Natural killer cell (primary cell): ENCODE results near the gene GPR89B. TPM values are rescaled to one million over a fixed set of nuclear protein-coding genes. Genes with fewer than 3 reads are reported as not detected.

ENCODE experiments used
- ATAC-seq, 3 donors: fragments of 150-1000 bp in 2 of 3; fragments of 200-7000 bp in 1 of 3; cut with Tn5 transposase; 1 replicate in 1 of 3; 2 replicates in 2 of 3; pipeline ENCODE4 v1.10.0; 2021; ENCODE audit warnings: mild to moderate bottlenecking in 2 of 3, moderate library complexity in 2 of 3
- DNase-seq, 2 donors: peaks; one replicate each; pipeline versions ENCODE4 v3.0.0 to v3.0.0-alpha.2; 2013 to 2021; ENCODE audit warnings: mixed read lengths in 1 of 2
- H3K27ac ChIP-seq: one replicate; pipeline ENCODE4 v1.5.1; 2013; ENCODE audit warnings: mild to moderate bottlenecking, low read length
- H3K27me3 ChIP-seq: one replicate; pipeline ENCODE4 v1.6.1; 2013; ENCODE audit warnings: low read length; ENCODE audit not compliant: control insufficient read depth, insufficient read depth
- H3K36me3 ChIP-seq: one replicate; pipeline ENCODE4 v1.6.1; 2013; ENCODE audit warnings: low read length; ENCODE audit not compliant: control insufficient read depth, insufficient read depth
- H3K4me1 ChIP-seq: one replicate; pipeline ENCODE4 v1.6.1; 2013; ENCODE audit warnings: low read length; ENCODE audit not compliant: control insufficient read depth, insufficient read depth
- H3K4me3 ChIP-seq: one replicate; pipeline ENCODE4 v1.5.1; 2013; ENCODE audit warnings: low read length
- H3K9me3 ChIP-seq: one replicate; pipeline ENCODE4 v1.6.1; 2013; ENCODE audit warnings: low read length; ENCODE audit not compliant: control insufficient read depth, insufficient read depth
- H3K27ac Mint-ChIP-seq, 2 donors: one replicate each; pipeline ENCODE4 v1.8.0; 2022; ENCODE audit warnings: mild to moderate bottlenecking in 2 of 2, mixed read lengths in 2 of 2, moderate library complexity in 1 of 2
- H3K27me3 Mint-ChIP-seq, 2 donors: one replicate each; pipeline ENCODE4 v1.8.0; 2022; ENCODE audit warnings: low read depth in 2 of 2, mixed read lengths in 2 of 2
- H3K36me3 Mint-ChIP-seq: one replicate; pipeline ENCODE4 v1.8.0; 2022; ENCODE audit warnings: mixed read lengths
- H3K4me1 Mint-ChIP-seq, 2 donors: one replicate each; pipeline ENCODE4 v1.8.0; 2022; ENCODE audit warnings: mixed read lengths in 2 of 2
- H3K4me3 Mint-ChIP-seq: one replicate; pipeline ENCODE4 v1.8.0; 2022; ENCODE audit warnings: mild to moderate bottlenecking, moderate library complexity, mixed read lengths
- H3K9me3 Mint-ChIP-seq, 2 donors: one replicate each; pipeline ENCODE4 v1.8.0; 2022; ENCODE audit warnings: mixed read lengths in 2 of 2
- WGBS: methylation state at CpG from one replicate; pipeline ENCODE4 v1.1.7; 2013; ENCODE audit warnings: missing lambda C conversion rate; ENCODE audit not compliant: insufficient coverage; 5-methylcytosine and 5-hydroxymethylcytosine counted together
- intact Hi-C: fragments of 100-400 bp; cut with micrococcal nuclease; formaldehyde crosslinking; loops from one replicate; pipeline ENCODE4 v1.14.2; 2022
- total RNA-seq, 4 donors: library from RNA; stranded (reverse); fragments of 120-200 nt in 1 of 4; gene quantifications; one replicate each; pipeline versions ENCODE4 v1.2.3 to v1.2.4, GENCODE V29; 2013 to 2022
- TF ChIP-seq, protein P1 (sequence below): fragments of 200-600 bp; IDR thresholded peaks from one replicate; pipeline ENCODE4 v1.8.0; 2022; ENCODE audit warnings: antibody characterized with exemption

Gene GPR89B
- total RNA-seq, 3 donors from 2014 or later (not counting 1 experiment from before 2014, with no cell fraction given), result 18.5 to 28.4 (median 24.5) TPM

DNA sequence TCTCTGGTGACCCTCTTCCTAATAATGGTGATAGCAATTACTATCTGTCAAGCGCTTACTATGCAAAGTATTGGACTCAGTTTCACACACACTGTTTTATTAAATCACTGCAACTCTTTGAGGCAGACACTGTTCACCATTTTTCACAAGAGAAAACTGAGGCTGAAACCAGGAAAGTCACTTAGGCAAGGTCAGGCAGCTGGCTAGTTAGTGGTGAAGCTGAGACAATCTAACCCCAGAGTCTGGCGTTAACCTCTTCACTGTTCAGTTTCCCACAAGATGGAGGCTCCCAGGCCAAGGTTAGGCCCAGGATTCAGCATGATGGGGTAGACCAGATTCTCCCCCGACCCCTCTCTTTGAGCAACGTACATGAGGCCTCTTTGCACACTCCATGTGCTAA, 30.4 kb upstream of the GPR89B start:
- H3K27me3 Mint-ChIP-seq, result peaks cover 6 to 8% of the 10 kb centered on the region in 2 donors
- intact Hi-C loops, result loop anchor here (10.0 kb wide), 1 partner anchor 173 kb away; no protein-coding TSS in a partner anchor
- Histone ChIP-seq H3K36me3 (no peaks in the 10 kb centered on the region), H3K27me3 (no peaks in the 10 kb centered on the region), H3K4me3 (no peak overlapping the region), H3K9me3 (no peaks in the 10 kb centered on the region), H3K4me1 (no peaks in the 10 kb centered on the region), H3K27ac (no peak overlapping the region)
- no peaks in the 10 kb centered on the region for H3K36me3 Mint-ChIP-seq
- WGBS, result 77% methylated on average over 4 of the region's 4 CpGs
- H3K9me3 Mint-ChIP-seq, result no peaks in the 10 kb centered on the region
- no peaks in the 10 kb centered on the region for H3K4me1 Mint-ChIP-seq
- H3K4me3 Mint-ChIP-seq, result no peak overlapping the region
- TF ChIP-seq, protein P1, sequence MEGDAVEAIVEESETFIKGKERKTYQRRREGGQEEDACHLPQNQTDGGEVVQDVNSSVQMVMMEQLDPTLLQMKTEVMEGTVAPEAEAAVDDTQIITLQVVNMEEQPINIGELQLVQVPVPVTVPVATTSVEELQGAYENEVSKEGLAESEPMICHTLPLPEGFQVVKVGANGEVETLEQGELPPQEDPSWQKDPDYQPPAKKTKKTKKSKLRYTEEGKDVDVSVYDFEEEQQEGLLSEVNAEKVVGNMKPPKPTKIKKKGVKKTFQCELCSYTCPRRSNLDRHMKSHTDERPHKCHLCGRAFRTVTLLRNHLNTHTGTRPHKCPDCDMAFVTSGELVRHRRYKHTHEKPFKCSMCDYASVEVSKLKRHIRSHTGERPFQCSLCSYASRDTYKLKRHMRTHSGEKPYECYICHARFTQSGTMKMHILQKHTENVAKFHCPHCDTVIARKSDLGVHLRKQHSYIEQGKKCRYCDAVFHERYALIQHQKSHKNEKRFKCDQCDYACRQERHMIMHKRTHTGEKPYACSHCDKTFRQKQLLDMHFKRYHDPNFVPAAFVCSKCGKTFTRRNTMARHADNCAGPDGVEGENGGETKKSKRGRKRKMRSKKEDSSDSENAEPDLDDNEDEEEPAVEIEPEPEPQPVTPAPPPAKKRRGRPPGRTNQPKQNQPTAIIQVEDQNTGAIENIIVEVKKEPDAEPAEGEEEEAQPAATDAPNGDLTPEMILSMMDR, result no peak
- no peak for DNase-seq
- ATAC-seq, result no peak
- no peak overlapping the region for H3K27ac Mint-ChIP-seq

DNA sequence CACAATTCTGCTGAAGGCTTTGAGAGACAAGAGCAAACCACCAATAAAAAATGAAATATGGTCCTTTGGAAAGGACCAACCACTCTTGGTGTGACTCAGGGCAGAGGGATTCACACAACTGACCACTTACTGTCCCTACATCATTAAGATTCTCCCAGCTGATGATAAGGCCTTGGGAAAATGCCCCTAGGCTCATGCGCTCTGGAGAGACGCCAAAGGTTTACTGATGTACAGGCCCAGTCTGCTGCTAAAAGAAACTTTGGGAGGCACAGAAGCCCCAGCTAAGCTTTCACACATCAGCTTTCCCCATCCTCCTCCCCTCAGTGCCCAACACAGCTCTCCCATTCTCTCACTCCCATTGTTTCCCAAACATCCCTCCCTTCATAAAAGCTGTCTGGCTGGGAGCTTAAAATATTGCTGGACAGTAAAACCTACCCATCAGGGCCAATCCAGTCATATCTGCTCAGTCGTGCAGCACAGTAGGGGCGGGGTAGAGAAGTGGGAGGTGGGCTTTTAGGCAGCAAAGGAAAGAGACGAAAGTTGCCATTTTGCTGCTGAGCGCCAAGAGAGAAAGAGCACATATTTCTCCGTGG, 25.9 kb upstream of the GPR89B start, which contains the start of gene GJA8:
Gene GJA8 (plus strand): TSS at position 543 of the 593 bp plus-strand sequence. CDS start 5,161 bp downstream, outside the sequence.
- no peak within 1 kb of the TSS for H3K4me3 Mint-ChIP-seq
- ATAC-seq (no peak), DNase-seq (no peak)
- H3K27me3 Mint-ChIP-seq, result peaks cover 4 to 10% of the 10 kb centered on the region in 2 donors
- intact Hi-C loops, result no loop called here
- Histone ChIP-seq H3K4me3 (no peak within 1 kb of the TSS), H3K36me3 (no peaks in the 10 kb centered on the region), H3K27ac (no peak within 1 kb of the TSS), H3K4me1 (no peaks in the 10 kb centered on the region), H3K27me3 (no peaks in the 10 kb centered on the region), H3K9me3 (no peaks in the 10 kb centered on the region)
- no peaks in the 10 kb centered on the region for H3K36me3 Mint-ChIP-seq
- H3K27ac Mint-ChIP-seq, result no peak within 1 kb of the TSS
- H3K9me3 Mint-ChIP-seq, result no peaks in the 10 kb centered on the region
- TF ChIP-seq, protein P1, result no peak
- H3K4me1 Mint-ChIP-seq, result no peaks in the 10 kb centered on the region
- WGBS, result 91% methylated on average over 4 of the region's 7 CpGs

DNA sequence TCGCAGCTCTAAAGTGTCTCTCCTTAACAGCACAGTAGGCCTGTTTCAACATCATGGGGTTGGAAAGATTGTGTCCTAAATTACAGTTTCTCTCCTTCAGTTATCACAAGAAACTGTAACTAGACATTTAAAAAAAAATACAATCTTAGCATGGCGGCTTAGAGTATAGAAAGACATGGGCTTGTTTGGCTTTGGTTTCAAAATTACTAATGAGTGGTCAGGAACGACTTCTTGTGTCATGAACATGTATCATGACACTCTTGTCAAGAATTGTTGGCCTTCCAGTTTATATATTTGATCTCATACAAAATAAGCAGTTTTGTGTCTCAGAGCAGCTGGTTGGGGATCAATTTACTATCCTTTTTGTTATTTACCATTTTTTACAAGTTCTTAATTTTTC, 23.5 kb upstream of the GPR89B start:
- no peak overlapping the region for H3K27ac Mint-ChIP-seq
- ATAC-seq, result no peak
- Histone ChIP-seq H3K4me1 (no peaks in the 10 kb centered on the region), H3K4me3 (no peak overlapping the region), H3K9me3 (no peaks in the 10 kb centered on the region), H3K27me3 (no peaks in the 10 kb centered on the region), H3K36me3 (no peaks in the 10 kb centered on the region), H3K27ac (no peak overlapping the region)
- H3K27me3 Mint-ChIP-seq, result peaks cover 9 to 17% of the 10 kb centered on the region in 2 donors
- H3K9me3 Mint-ChIP-seq, result no peaks in the 10 kb centered on the region
- H3K36me3 Mint-ChIP-seq, result no peaks in the 10 kb centered on the region
- H3K4me3 Mint-ChIP-seq, result no peak overlapping the region
- TF ChIP-seq, protein P1, result no peak
- H3K4me1 Mint-ChIP-seq, result no peaks in the 10 kb centered on the region
- 56% methylated on average over 2 of the region's 3 CpGs for WGBS
- no peak for DNase-seq
- intact Hi-C loops, result no loop called here
